ENCODE measurements around the gene HEYL. TPM values are rescaled to one million over a fixed set of nuclear protein-coding genes. Genes with fewer than 3 reads are reported as not detected.

Gene HEYL
- 0.26 and 0.32 TPM in 2 replicates for polyA plus RNA-seq (2013)

DNA sequence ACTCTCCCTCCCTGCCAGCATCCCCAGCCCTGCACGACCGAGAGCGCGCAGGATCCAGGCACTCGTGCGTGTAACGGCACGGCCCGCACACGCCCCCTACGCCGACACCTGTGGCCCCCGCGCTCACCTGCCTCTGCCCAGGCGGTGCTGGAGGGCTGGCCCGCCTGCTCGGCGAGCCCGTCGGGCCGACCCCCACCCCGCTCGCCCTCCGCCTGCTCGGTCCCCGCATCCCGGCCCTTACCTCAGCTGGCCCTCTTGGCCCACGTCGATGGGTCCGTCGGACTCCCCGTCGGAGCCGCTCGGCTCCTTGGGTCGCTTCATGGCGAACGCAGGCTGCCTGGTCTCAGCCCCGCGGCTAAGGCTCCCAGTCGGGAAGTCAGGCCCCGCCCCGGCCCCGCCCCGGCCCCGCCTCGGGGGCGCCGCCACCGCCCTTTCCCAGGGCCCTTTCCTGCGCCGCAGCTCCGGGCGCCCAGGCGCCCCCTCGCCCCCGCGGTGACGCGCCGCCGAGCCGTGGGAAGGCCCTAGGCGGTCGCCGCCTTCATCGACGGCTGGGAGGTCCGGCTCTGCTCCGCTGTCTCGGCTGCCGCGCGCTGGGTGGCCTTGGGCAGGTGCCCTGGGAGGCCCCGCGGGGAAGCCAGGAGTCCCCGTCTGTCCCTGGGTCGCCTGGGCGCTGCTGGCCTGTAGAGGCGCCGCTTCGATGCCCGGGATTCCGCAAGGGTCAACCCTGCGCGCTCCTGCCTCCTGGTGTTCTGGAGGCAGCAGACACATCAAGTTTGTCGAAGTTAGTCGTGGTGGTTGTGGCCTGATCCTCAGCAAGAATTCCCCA lies at the start of gene HEYL:
Gene HEYL (minus strand): TSS at position 339 of the 826 bp plus-strand sequence. CDS start 18 bp downstream, at position 321.
- H3K4me1 ChIP-seq (ENCODE audit: control insufficient read depth in 1 of 2, insufficient read depth in 2 of 2, low read length in 2 of 2), result peaks cover 3% of the 10 kb centered on the region in 2 experiments
- H3K27ac ChIP-seq (ENCODE audit: low read depth, low read length), result no peak within 1 kb of the TSS
- no peak within 1 kb of the TSS for H4K91ac ChIP-seq (ENCODE audit: low read depth, low read length)
- H3K9me3 ChIP-seq (ENCODE audit: insufficient read depth, low read depth, low read length), result peaks cover 4% of the 10 kb centered on the region
- no peak within 1 kb of the TSS for H3K14ac ChIP-seq (ENCODE audit: low read length)
- H3K4me3 ChIP-seq (ENCODE audit: low read depth, low read length), result no peak within 1 kb of the TSS
- no CpG with 5 or more reads among the region's 88 CpGs for WGBS (ENCODE audit: extremely low coverage, insufficient coverage, insufficient read length)
- no peak within 1 kb of the TSS for H2BK5ac ChIP-seq (ENCODE audit: low read depth, low read length, poor library complexity)
- no peak within 1 kb of the TSS for H4K12ac ChIP-seq (ENCODE audit: low read depth, low read length)
- no peaks in the 10 kb centered on the region for H3K79me2 ChIP-seq (ENCODE audit: control insufficient read depth, insufficient read depth, low read length, poor library complexity)
- no peak within 1 kb of the TSS for H2BK12ac ChIP-seq (ENCODE audit: low read length)
- peak in 1 of 2 donors; percentile 32 for DNase-seq
- H3K23ac ChIP-seq (ENCODE audit: low read length), result no peak within 1 kb of the TSS
- H4K8ac ChIP-seq (ENCODE audit: low read depth, low read length), result no peak within 1 kb of the TSS
- no peak within 1 kb of the TSS for H2BK120ac ChIP-seq (ENCODE audit: insufficient read depth, low read length, poor library complexity)
- no peak within 1 kb of the TSS for H3K18ac ChIP-seq (ENCODE audit: low read length)
- H2AK5ac ChIP-seq (ENCODE audit: low read length), result no peak within 1 kb of the TSS
- no peak within 1 kb of the TSS for H3K9ac ChIP-seq (ENCODE audit: low read length)
- no peaks in the 10 kb centered on the region for H3K79me1 ChIP-seq (ENCODE audit: low read length)
- H3K36me3 ChIP-seq (ENCODE audit: control insufficient read depth in 1 of 2, insufficient read depth in 2 of 2, low read length in 2 of 2), result no peaks in the 10 kb centered on the region
- H3K4me2 ChIP-seq (ENCODE audit: low read length), result peak within 1 kb of the TSS; percentile 52
- peaks cover 28% of the 10 kb centered on the region for H3K27me3 ChIP-seq (ENCODE audit: insufficient read depth, low read length)
- peak within 1 kb of the TSS; percentile 61 for H2AFZ ChIP-seq (ENCODE audit: insufficient read depth, low read length, poor library complexity)
- no peak within 1 kb of the TSS for H3K4ac ChIP-seq (ENCODE audit: low read depth, low read length)

DNA sequence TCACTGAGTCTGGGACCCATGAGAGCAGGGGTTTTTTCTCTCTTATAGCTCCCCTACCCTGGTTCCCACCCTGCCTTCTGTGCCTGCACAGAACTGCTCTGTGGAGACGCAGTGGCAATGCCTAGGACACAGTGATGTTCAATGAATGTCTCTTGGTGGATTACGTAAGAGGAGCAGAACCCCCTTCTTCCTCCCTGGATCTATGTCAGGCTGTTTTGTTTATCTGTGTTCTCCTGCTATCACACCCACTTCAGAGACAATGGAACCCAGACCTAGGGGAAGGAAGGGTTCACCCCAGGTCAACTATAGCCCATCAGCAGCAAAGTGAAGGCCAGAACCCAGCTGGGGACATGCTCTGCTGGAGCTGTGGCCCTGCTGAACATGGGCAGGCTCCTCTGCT lies 49.8 kb upstream of the HEYL start:
- H2AK5ac ChIP-seq (ENCODE audit: low read length), result no peak overlapping the region
- H4K91ac ChIP-seq (ENCODE audit: low read depth, low read length), result no peak overlapping the region
- no peak overlapping the region for H4K12ac ChIP-seq (ENCODE audit: low read depth, low read length)
- H3K4me2 ChIP-seq (ENCODE audit: low read length), result no peak overlapping the region
- no peak overlapping the region for H2BK12ac ChIP-seq (ENCODE audit: low read length)
- no peak overlapping the region for H3K4me3 ChIP-seq (ENCODE audit: low read depth, low read length)
- no peak overlapping the region for H4K8ac ChIP-seq (ENCODE audit: low read depth, low read length)
- WGBS (ENCODE audit: extremely low coverage, insufficient coverage, insufficient read length), result no CpG with 5 or more reads among the region's 2 CpGs
- H2BK5ac ChIP-seq (ENCODE audit: low read depth, low read length, poor library complexity), result no peak overlapping the region
- no peaks in the 10 kb centered on the region for H3K36me3 ChIP-seq (ENCODE audit: control insufficient read depth in 1 of 2, insufficient read depth in 2 of 2, low read length in 2 of 2)
- H3K27me3 ChIP-seq (ENCODE audit: insufficient read depth, low read length), result peaks cover 57% of the 10 kb centered on the region
- no peak overlapping the region for H3K23ac ChIP-seq (ENCODE audit: low read length)
- no peak overlapping the region for H3K9ac ChIP-seq (ENCODE audit: low read length)
- H3K14ac ChIP-seq (ENCODE audit: low read length), result no peak overlapping the region
- no peak overlapping the region for H3K4ac ChIP-seq (ENCODE audit: low read depth, low read length)
- H3K4me1 ChIP-seq (ENCODE audit: control insufficient read depth in 1 of 2, insufficient read depth in 2 of 2, low read length in 2 of 2), result peaks cover 11 to 12% of the 10 kb centered on the region in 2 experiments
- H3K27ac ChIP-seq (ENCODE audit: low read depth, low read length), result no peak overlapping the region
- H3K9me3 ChIP-seq (ENCODE audit: insufficient read depth, low read depth, low read length), result peaks cover 12% of the 10 kb centered on the region
- H2AFZ ChIP-seq (ENCODE audit: insufficient read depth, low read length, poor library complexity), result no peak overlapping the region
- H3K79me2 ChIP-seq (ENCODE audit: control insufficient read depth, insufficient read depth, low read length, poor library complexity), result no peaks in the 10 kb centered on the region
- no peak overlapping the region for H2BK120ac ChIP-seq (ENCODE audit: insufficient read depth, low read length, poor library complexity)
- H3K79me1 ChIP-seq (ENCODE audit: low read length), result no peaks in the 10 kb centered on the region
- DNase-seq, result no peak
- no peak overlapping the region for H3K18ac ChIP-seq (ENCODE audit: low read length)

DNA sequence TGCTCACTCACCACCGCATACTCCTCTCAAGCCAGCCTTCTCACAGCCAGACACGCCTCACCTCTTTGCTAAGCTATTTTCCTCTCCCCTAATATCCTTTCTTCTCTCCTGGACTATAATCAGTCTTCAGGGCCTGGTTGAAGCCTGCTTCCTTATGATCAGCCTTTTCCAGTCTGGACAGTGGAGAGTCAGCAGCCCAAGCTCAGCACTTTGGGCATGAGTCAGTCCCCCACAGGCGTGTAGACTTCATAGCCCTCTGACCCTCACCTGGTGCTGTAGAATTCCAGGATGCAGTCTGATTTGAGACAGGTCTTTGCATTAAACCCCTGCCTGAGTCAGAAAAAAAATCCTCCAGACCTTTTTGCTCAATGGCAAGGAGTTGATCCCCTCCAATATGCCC lies 49.3 kb upstream of the HEYL start:
- H4K12ac ChIP-seq (ENCODE audit: low read depth, low read length), result no peak overlapping the region
- H3K23ac ChIP-seq (ENCODE audit: low read length), result no peak overlapping the region
- H2AFZ ChIP-seq (ENCODE audit: insufficient read depth, low read length, poor library complexity), result no peak overlapping the region
- no peak overlapping the region for H4K91ac ChIP-seq (ENCODE audit: low read depth, low read length)
- H3K14ac ChIP-seq (ENCODE audit: low read length), result no peak overlapping the region
- no peaks in the 10 kb centered on the region for H3K36me3 ChIP-seq (ENCODE audit: control insufficient read depth in 1 of 2, insufficient read depth in 2 of 2, low read length in 2 of 2)
- no CpG with 5 or more reads among the region's 3 CpGs for WGBS (ENCODE audit: extremely low coverage, insufficient coverage, insufficient read length)
- no peak overlapping the region for H4K8ac ChIP-seq (ENCODE audit: low read depth, low read length)
- H3K4me1 ChIP-seq (ENCODE audit: control insufficient read depth in 1 of 2, insufficient read depth in 2 of 2, low read length in 2 of 2), result peaks cover 11 to 12% of the 10 kb centered on the region in 2 experiments
- H3K4me2 ChIP-seq (ENCODE audit: low read length), result no peak overlapping the region
- peak; percentile 10 to 18 for DNase-seq
- H3K9me3 ChIP-seq (ENCODE audit: insufficient read depth, low read depth, low read length), result peaks cover 15% of the 10 kb centered on the region
- H2BK120ac ChIP-seq (ENCODE audit: insufficient read depth, low read length, poor library complexity), result no peak overlapping the region
- no peak overlapping the region for H3K27ac ChIP-seq (ENCODE audit: low read depth, low read length)
- no peaks in the 10 kb centered on the region for H3K79me2 ChIP-seq (ENCODE audit: control insufficient read depth, insufficient read depth, low read length, poor library complexity)
- no peak overlapping the region for H3K4ac ChIP-seq (ENCODE audit: low read depth, low read length)
- no peak overlapping the region for H2BK5ac ChIP-seq (ENCODE audit: low read depth, low read length, poor library complexity)
- peaks cover 61% of the 10 kb centered on the region for H3K27me3 ChIP-seq (ENCODE audit: insufficient read depth, low read length)
- no peak overlapping the region for H2BK12ac ChIP-seq (ENCODE audit: low read length)
- H3K18ac ChIP-seq (ENCODE audit: low read length), result no peak overlapping the region
- no peak overlapping the region for H3K9ac ChIP-seq (ENCODE audit: low read length)
- H3K4me3 ChIP-seq (ENCODE audit: low read depth, low read length), result no peak overlapping the region
- no peak overlapping the region for H2AK5ac ChIP-seq (ENCODE audit: low read length)
- H3K79me1 ChIP-seq (ENCODE audit: low read length), result no peaks in the 10 kb centered on the region

GRCh38 chr1:39687243-39687642 lies 47.8 kb upstream of the HEYL start:
- Histone ChIP-seq H3K79me1 (ENCODE audit: low read length) (no peaks in the 10 kb centered on the region), H3K4me1 (ENCODE audit: control insufficient read depth in 1 of 2, insufficient read depth in 2 of 2, low read length in 2 of 2) (peaks cover 11 to 12% of the 10 kb centered on the region in 2 experiments), H3K79me2 (ENCODE audit: control insufficient read depth, insufficient read depth, low read length, poor library complexity) (no peaks in the 10 kb centered on the region), H3K23ac (ENCODE audit: low read length) (no peak overlapping the region), H2AFZ (ENCODE audit: insufficient read depth, low read length, poor library complexity) (no peak overlapping the region), H3K9ac (ENCODE audit: low read length) (no peak overlapping the region), H4K12ac (ENCODE audit: low read depth, low read length) (no peak overlapping the region), H2BK12ac (ENCODE audit: low read length) (no peak overlapping the region), H3K4me3 (ENCODE audit: low read depth, low read length) (no peak overlapping the region), H3K9me3 (ENCODE audit: insufficient read depth, low read depth, low read length) (peaks cover 20% of the 10 kb centered on the region), H3K27me3 (ENCODE audit: insufficient read depth, low read length) (peaks cover 61% of the 10 kb centered on the region), H3K14ac (ENCODE audit: low read length) (no peak overlapping the region), H3K18ac (ENCODE audit: low read length) (no peak overlapping the region), H3K4ac (ENCODE audit: low read depth, low read length) (no peak overlapping the region), H2BK5ac (ENCODE audit: low read depth, low read length, poor library complexity) (no peak overlapping the region), H2BK120ac (ENCODE audit: insufficient read depth, low read length, poor library complexity) (no peak overlapping the region), H3K27ac (ENCODE audit: low read depth, low read length) (no peak overlapping the region), H3K4me2 (ENCODE audit: low read length) (no peak overlapping the region), H3K36me3 (ENCODE audit: control insufficient read depth in 1 of 2, insufficient read depth in 2 of 2, low read length in 2 of 2) (no peaks in the 10 kb centered on the region), H4K91ac (ENCODE audit: low read depth, low read length) (no peak overlapping the region), H4K8ac (ENCODE audit: low read depth, low read length) (no peak overlapping the region), H2AK5ac (ENCODE audit: low read length) (no peak overlapping the region)
- no CpG with 5 or more reads among the region's 2 CpGs for WGBS (ENCODE audit: extremely low coverage, insufficient coverage, insufficient read length)
- DNase-seq, result no peak

All from trophoblast cell (in vitro differentiated cells and primary cell).